ENCODE results near the gene LY6G5B.

The LY6G5B gene

GRCh38 chr6:31713991-31714684 is 44.4 kb downstream of the LY6G5B start:
- no peak for TF ChIP-seq CTCF (IDR thresholded peaks at IDR 0.05; ENCODE audit: low read depth, low read length)
- no peak for DNase-seq (ENCODE audit: extremely low read depth, low read depth)

- TF ChIP-seq CTCF (IDR thresholded peaks at IDR 0.05; ENCODE audit: low read depth, low read length) = no peak
- no peak for DNase-seq (ENCODE audit: extremely low read depth, low read depth)
Observed at GRCh38 chr6:31715022-31715958, 45.5 kb downstream of the LY6G5B start, which contains the start of gene LY6G6D. LY6G6D (plus strand) TSS chr6:31715348; CDS start chr6:31715356, 8 bp downstream.

GRCh38 chr6:31717499-31718222 is 47.9 kb downstream of the LY6G5B start:
- DNase-seq (ENCODE audit: extremely low read depth, low read depth) = no peak

GRCh38 chr6:31718265-31718664 is 48.5 kb downstream of the LY6G5B start:
- no peak for TF ChIP-seq CTCF (IDR thresholded peaks at IDR 0.05; ENCODE audit: low read depth, low read length)
- DNase-seq (ENCODE audit: extremely low read depth, low read depth) = no peak

More at GRCh38 chr6:31717499-31718222, 47.9 kb downstream of the LY6G5B start:
- no peak for TF ChIP-seq CTCF (IDR thresholded peaks at IDR 0.05; ENCODE audit: low read depth, low read length)

GRCh38 chr6:31719001-31719400 is 49.2 kb downstream of the LY6G5B start:
- DNase-seq (ENCODE audit: extremely low read depth, low read depth) = no peak
- TF ChIP-seq CTCF (IDR thresholded peaks at IDR 0.05; ENCODE audit: low read depth, low read length) = no peak

GRCh38 chr6:31720196-31720770 is 50.5 kb downstream of the LY6G5B start:
- TF ChIP-seq CTCF (IDR thresholded peaks at IDR 0.05; ENCODE audit: low read depth, low read length) = no peak
- DNase-seq (ENCODE audit: extremely low read depth, low read depth) = no peak
